Epithelial cell of prostate (primary cell): ENCODE results near the gene ADORA3.
"Not testable (repeated sequence)": the region's sequence is repeated elsewhere in the genome, so short reads cannot be mapped to it uniquely, and the experiment has no call there.

ENCODE experiments used
- DNase-seq: peaks from one replicate; pipeline ENCODE4 v3.0.0-alpha.2; 2011; ENCODE audit warnings: low read depth, low spot score
- H3K27ac ChIP-seq: fragments of 450-650 bp; 2 replicates; pipeline ENCODE4 v1.5.1; 2017; ENCODE audit warnings: mild to moderate bottlenecking

ADORA3 gene

DNA sequence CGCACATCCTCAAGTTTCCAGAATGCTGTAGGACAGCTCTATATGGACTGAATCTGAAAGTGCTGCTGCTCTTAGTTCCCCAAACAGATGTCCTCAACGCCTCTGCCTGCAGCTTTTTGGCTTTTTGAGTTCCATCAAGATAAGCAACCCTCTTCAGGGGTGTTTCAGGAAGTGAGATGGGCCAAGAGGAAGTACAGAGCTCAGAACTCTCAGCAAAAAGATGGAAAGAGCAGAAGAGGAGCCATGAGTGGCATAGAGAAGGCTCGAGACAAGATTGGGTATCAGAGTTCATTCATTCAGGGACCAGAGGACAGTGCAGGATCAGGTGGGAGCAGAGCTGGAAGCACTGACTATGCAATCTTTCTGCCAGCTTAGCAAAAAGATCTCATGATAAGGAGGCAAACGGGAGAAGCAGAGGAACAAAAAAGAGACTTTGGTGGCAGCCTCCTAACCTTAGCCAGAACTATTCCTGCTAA lies at the start of gene ADORA3, which contains the start of gene TMIGD3:
Gene ADORA3 (minus strand): TSS at position 49 of the 476 bp plus-strand sequence. CDS start 279 bp downstream, outside the sequence.
Gene TMIGD3 (minus strand): TSS at position 49 of the 476 bp plus-strand sequence. CDS start 279 bp downstream, outside the sequence.
- H3K27ac ChIP-seq = no peak within 1 kb of the TSS
- DNase-seq = no peak

DNA sequence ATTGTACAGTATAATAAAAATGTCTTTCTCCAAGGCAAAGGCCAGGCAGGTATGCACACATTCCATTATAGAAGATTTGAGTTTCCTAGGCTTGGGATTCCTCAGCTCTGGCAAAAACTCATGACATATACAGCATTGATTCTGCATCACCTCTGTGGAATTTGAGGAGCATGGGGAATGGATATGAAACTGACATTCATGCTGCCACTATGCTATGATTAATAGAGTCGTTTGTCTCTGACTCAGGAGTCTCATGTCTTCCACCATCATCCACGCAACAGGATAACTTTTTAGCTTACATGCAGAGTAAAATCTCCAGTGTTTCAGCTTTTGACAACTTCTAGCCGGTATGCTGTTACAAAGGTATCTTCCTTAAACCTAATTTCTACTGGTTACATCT lies 49.8 kb upstream of the ADORA3 start:
- peak; percentile 48 for DNase-seq
- H3K27ac ChIP-seq = peak overlapping the region; percentile 62

GRCh38 chr1:111552587-111552986 lies 49.2 kb upstream of the ADORA3 start:
- peak overlapping the region; percentile 62 for H3K27ac ChIP-seq
- DNase-seq = no peak

DNA sequence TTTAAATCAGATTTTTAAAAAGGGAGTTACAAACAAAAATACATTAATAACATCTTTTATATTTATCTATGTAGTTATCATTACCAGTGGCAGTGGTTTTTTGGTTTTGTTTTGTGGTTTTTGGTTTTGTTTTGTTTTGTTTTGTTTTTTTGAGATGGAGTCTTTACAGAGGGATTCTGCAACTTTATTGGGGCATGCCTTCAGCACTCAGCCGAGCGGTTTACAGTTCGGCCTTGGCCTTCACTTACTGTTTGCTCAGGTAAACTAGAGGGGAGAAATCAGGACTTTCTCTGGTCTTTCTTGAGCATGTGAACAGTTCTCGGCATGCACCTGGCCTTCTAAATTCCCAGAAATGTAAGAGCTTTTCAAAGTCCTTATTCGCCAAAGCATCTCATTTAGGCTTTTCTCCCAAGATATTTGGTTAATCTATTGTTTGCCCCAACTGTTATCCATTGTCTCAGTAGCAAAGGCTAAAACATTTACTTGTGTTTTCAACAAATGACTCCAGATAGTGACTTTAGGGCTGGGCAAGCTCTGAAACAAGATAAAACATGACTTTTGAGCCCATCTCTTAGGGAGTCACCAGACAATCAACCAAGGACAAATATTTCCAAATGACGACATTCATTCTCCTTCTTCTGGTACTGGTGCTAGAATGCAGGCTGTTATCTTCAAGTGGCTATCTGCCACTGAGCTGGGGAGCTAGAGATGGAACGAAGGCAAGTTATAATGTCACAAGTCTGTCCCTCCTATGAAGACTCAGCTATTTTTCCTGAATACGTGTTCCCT lies 48.4 kb upstream of the ADORA3 start:
- no peak overlapping the region for H3K27ac ChIP-seq
- no peak for DNase-seq

DNA sequence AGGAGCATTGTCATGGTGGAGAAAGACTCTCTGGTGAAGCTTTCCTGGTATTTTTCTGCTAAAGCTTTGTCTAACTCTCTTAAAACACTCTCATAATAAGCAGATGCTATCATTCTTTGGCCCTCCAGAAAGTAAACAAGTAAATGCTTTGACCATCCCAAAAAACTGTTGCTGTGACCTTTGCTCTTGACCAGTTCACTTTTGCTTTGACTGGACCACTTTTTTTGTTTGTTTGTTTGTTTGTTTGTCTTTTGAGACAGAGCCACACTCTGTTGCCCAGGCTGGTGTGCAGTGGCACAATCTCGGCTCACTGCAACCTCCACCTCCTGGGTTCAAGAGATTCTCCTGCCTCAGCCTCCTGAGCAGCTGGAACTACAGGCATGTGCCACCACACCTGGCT lies 44.4 kb upstream of the ADORA3 start:
- DNase-seq, H3K27ac ChIP-seq: not testable (repeated sequence)

- peak overlapping the region; percentile 84 for H3K27ac ChIP-seq
- no peak for DNase-seq
These were observed 38.8 kb upstream of the ADORA3 start for GRCh38 chr1:111542187-111542586.

DNA sequence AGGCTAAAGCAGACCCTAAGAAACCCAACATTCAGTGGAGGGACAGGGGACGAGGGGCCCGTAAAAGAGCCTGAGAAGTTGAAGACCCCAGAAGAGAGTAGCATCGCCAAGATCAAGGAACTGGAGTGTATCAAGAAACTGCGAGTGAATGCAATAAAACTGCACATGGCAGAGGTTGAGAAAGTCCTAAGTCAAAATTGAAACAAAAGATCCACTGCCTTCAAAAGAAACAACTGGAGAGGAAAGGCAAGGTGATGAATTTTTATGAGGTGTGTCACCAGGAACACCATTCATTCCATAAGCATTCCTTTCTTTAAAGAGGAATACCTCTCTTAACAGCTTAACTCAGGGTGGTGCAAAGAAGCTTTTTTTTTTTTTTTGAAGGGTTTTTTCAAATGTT lies 38.3 kb upstream of the ADORA3 start:
- peak overlapping the region; percentile 84 for H3K27ac ChIP-seq
- no peak for DNase-seq

DNA sequence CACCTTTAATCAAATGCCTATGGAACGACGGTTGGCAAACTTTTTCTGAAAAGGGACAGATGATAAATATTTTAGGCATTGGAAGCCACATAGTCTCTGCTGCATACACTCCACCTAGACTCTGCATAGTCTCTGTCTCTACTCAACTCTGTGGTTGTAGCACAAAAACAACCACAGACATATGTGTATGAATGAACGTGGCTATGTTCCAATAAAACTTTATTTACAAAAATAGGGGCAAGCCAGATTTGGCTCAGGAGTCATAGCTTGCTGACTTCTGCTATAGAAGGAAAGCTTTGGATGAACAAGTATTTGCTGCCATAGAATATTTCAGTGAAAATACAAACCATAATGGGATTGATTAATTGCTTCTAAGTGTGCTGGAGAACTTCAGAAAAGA lies 37.5 kb upstream of the ADORA3 start:
- DNase-seq = no peak
- no peak overlapping the region for H3K27ac ChIP-seq

DNA sequence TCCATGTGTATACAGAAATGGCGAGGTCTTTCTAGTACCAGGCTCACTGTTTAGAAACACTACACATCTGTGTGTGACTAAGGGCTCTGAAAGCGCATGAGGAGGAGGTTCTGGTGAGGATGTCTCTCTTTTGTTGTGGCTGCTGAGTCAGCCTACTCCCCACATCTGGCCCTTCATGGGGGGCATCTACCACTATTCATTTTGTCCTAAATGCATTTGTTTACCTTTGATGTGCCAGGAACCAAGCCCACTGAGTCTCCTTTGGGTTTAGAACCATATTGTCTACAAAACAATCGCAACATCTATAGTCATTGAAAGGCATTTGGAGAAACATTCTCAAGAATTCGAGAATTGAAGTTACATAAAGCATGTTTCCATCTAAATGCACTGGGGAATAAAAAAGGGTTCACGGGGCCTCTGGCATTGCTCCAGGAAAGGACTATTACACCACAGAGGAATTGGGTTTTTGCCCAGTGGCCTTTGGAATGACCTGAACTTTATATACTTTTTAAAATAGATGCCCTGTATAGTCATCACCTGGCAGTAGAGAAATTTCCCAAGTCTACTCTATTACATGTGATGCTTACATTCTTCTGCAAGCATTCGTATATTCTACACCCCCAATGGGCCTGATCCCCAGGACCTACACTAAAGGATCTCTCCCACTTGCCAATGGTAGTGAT lies 35.1 kb upstream of the ADORA3 start:
- DNase-seq = no peak
- no peak overlapping the region for H3K27ac ChIP-seq

- no peak for DNase-seq
- no peak overlapping the region for H3K27ac ChIP-seq
These were observed 32.1 kb upstream of the ADORA3 start for GRCh38 chr1:111535256-111536191.

- no peak overlapping the region for H3K27ac ChIP-seq
- DNase-seq = no peak
These were observed 16.6 kb upstream of the ADORA3 start for GRCh38 chr1:111520053-111520452.

DNA sequence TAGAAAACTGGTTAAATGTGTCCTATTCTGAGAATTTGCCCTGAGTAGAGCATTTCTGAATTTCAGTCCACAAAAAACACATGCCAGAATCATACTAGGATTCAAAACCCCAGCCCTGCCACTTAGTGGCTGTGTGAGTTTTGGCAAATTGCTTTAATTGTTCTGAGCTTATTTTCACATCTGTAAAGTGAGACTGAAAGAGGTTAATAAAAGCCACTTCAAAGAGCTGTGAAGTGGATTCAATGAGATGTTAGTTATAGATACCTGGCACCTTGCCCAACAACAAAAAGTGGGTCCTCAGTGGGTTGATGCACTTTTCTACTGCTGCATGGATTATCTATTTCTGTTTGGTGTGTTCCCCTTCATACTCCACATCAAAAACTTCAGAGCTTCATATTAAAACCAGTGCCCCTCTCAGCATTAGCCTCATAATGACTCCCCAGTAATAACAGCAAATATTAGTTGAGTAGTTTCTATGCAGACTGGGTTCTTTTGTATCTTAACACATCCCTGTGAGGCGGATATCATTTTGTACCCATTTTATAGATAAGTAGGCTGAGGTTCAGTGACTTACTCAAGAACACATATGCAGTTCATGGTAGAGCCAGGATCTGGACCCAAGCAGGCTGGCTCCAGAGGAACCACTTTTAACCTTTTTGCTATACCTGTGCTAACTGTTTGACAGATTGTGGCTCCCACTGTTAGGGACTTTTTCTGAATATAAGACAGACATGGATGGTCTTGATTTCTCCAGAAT lies 14.2 kb upstream of the ADORA3 start:
- H3K27ac ChIP-seq = no peak overlapping the region
- DNase-seq = no peak

- no peak for DNase-seq
- H3K27ac ChIP-seq = no peak overlapping the region
These were observed 12.6 kb upstream of the ADORA3 start for GRCh38 chr1:111516005-111516535.

GRCh38 chr1:111515291-111516004 lies 12.0 kb upstream of the ADORA3 start:
- no peak for DNase-seq
- no peak overlapping the region for H3K27ac ChIP-seq

DNA sequence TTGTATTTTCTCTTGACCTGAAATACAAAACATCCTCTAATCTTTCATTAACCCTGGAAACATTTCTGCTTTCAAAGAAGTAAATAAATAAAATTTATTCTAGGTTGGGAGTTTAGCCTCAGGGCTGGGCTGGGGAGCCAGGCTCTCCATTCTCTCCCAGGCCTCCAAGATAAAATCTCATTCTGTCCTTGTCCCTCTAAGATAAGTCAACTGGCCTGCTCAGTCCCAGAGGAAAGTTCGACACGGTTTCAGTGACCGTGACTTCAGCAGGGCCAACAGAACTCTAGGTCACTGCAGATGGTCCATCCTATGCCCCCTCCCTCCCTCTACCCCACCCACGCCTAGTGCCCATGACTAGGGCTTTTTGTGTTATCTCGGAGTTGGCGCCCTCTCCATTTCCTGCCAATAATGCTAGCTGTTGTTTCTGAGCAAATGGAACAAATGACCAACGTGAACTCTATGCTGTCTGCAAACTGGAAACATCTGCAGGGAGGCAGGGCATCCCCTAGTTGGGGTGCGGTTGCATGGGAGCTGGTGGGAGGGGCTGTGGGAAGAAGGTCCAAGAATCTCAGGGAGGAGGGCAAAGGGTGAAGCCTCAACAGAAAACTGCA lies 10.1 kb upstream of the ADORA3 start:
- no peak for DNase-seq
- no peak overlapping the region for H3K27ac ChIP-seq

GRCh38 chr1:111512931-111513330 lies 9.5 kb upstream of the ADORA3 start:
- DNase-seq = no peak
- H3K27ac ChIP-seq = no peak overlapping the region

DNA sequence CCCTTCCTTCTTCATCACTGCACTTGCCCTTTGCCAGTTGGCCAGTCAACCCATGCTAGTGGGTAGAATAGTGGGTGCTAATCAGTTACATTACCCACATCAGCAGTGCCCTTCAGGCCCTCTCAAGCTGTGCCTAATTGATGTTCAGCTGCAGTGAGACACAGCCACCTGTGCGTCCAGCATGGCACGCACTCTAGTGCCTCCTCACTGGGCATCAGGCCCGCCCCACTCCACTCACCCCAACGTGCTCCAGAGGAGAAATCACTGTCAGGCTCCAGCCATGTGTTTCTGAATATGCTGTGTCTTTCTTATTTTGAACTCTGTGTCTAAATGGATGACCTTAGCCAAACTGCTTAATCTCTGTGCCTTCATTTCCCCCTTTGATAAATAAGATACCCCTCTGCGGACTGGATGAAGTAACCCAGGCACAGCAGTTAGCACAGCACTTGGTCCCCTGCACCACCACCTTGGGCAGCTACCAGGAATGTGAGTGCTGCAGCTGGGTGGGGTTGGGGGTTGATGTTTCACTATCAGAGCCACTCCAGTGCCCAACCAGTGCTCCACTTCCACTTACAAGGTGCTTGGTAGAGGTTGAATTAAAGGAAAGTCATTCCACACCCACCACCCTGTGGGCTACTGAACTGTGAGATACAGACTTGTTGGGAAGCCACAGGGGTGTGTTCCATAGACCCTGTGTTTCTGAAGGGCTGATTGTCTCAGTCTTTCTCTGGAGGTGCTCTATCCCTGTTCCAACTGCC lies 8.9 kb upstream of the ADORA3 start:
- no peak overlapping the region for H3K27ac ChIP-seq
- DNase-seq = no peak

- H3K27ac ChIP-seq = no peak overlapping the region
- DNase-seq = no peak
These were observed 7.9 kb upstream of the ADORA3 start for GRCh38 chr1:111511370-111511769.
